GM13976 (cell line): ENCODE results near the gene NEMP1.

ENCODE experiments used
- DNase-seq: peaks from one replicate; pipeline ENCODE4 v3.0.0; 2012; ENCODE audit warnings: low spot score
- in situ Hi-C: fragments of 300-500 bp; cut with MboI; formaldehyde crosslinking; loops from one replicate; pipeline ENCODE4 v1.12.0; 2022; ENCODE audit warnings: low sequenced_read_pairs, mixed read lengths, inconsistent platforms; ENCODE audit not compliant: unreplicated experiment
- TF ChIP-seq, protein P1 (sequence below): IDR thresholded peaks from 2 replicates; pipeline ENCODE4 v1.5.1; 2012; ENCODE audit warnings: borderline replicate concordance, mild to moderate bottlenecking; ENCODE audit not compliant: insufficient read depth; ENCODE audit errors: extremely low read depth, missing control alignments, control extremely low read depth

NEMP1 gene

DNA sequence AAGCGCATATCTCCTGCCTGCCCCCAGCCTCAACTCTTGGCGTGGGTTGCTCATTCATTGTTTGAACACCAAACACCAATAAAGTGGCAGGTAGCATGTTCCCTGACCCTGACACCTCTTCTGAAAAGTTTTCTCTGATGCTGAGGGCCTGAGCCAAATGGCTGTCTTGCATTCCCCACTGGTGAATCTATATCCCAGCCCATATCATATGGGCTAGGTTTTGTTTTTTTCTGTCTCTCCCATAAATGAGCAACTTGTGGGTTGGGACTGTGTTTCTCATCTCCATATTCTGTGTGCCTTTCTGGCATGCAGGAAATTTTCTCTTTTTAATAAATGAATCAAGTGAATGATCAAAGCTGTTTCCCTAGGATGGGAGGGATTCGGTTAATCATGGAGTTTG is 33.7 kb downstream of the NEMP1 start:
- no peak for DNase-seq
- TF ChIP-seq, protein P1, sequence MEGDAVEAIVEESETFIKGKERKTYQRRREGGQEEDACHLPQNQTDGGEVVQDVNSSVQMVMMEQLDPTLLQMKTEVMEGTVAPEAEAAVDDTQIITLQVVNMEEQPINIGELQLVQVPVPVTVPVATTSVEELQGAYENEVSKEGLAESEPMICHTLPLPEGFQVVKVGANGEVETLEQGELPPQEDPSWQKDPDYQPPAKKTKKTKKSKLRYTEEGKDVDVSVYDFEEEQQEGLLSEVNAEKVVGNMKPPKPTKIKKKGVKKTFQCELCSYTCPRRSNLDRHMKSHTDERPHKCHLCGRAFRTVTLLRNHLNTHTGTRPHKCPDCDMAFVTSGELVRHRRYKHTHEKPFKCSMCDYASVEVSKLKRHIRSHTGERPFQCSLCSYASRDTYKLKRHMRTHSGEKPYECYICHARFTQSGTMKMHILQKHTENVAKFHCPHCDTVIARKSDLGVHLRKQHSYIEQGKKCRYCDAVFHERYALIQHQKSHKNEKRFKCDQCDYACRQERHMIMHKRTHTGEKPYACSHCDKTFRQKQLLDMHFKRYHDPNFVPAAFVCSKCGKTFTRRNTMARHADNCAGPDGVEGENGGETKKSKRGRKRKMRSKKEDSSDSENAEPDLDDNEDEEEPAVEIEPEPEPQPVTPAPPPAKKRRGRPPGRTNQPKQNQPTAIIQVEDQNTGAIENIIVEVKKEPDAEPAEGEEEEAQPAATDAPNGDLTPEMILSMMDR = no peak
- in situ Hi-C loops = no loop called here

DNA sequence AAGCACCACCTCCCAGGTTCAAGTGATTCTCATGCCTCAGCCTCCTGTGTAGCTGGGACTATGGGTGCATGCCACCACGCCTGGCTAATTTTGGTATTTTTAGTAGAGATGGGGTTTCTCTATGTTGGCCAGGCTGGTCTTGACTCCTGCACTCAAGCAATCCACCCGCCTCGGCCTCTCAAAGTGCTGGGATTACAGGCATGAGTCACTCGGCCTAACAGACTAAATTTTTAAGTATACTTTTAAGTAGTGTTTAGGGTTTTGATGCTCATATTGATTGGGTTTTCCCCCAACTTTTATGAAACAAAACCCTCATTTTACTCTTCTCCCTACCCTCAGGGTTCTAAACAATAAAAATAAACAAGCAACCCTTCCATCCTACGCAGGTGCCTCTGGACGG is 34.1 kb downstream of the NEMP1 start:
- in situ Hi-C loops = no loop called here
- no peak for DNase-seq
- TF ChIP-seq, protein P1 = no peak

DNA sequence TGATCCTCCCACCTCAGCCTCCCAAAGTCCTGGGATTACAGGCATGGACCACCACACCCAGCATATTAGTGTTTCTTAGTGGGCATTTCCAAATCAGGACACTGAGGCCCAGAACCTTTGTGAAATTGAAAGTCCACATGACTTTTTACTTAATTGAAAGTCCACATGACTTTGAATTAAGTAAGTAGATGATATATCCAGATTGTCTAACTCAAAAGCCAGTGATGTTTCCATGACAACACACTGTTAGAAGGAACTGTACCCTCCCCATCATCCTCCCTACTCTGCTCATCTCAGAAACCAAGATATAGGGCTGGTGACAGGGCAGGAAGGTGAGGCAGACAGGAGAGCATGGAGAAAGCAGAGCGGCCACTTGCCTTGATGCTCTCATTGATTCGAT is 35.9 kb downstream of the NEMP1 start:
- in situ Hi-C loops = no loop called here
- TF ChIP-seq, protein P1 = no peak
- no peak for DNase-seq

DNA sequence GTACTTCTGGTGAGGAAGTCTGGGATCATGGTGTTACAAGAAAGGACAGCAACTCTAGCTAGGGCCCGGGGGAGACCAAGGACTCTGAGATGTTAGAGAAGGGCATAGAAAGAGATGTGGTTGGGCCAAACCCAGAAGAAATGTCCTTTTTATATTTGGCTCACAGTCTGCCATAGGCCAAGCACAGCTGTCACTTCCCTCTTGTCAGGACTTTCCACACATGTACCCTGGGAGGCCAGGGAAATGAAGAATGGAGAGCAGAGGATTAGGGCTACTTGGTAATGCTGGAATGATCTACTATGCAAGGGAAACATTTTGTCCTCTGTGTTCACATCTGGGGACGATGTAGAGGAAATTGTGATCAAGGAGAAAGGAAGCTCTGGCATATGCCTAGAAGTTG is 37.8 kb downstream of the NEMP1 start:
- no peak for DNase-seq
- in situ Hi-C loops = no loop called here

DNA sequence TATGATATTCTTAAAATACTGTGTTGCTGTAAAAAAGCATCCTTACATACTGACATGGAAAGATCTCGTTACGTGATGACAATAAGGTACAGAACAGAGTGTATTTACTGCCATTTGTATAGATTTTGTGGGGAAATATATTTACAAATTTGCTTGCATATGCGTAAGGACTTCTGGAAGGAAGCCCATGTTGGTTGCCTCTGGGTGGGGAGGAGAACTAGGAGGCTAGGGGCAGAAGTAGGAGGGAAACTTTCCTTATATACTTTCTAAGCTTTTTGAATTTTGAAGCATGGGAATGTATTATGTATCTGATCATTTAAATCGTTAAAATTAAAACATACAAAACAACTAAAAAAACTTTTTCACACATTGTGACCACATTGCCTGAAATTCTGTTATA is 38.4 kb downstream of the NEMP1 start:
- TF ChIP-seq, protein P1 = no peak
- DNase-seq = no peak
- in situ Hi-C loops = no loop called here

More for the DNA sequence above, 37.8 kb downstream of the NEMP1 start:
- TF ChIP-seq, protein P1 = no peak

DNA sequence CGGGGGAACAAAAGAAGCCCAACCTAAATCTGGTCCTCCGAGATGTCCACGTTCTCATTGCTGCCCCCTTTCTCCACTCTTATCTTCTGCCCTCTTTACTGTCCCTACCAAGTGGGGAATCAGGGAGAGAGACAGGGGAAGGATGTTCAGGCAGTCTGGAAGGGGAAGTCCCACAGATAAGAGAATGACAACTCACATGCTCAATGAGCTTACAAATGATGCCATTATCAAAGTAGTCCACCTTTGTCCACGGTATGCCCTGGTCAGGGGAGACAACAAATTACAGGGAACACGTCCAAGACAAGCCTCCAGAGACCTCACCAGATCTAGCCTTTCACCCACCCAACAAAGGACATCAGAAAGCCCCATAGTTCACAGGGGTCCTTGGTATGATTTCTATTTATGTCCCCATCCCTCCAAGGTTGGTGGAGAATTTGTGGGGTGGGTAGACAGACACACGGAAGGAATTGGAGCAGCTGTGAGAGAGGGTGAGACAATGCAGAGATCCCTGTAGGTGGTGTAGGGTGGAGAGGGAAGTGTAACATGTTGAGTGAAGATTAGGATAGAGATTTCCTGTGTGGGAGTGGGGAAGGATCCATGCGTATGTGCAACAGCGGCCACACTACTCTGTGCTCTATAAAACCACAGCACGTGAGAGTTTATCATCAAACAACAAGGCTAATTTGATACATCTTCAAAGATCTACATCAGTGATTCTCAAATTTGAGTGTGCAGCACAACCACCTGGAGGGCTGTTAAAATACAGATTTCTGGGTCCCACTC is 39.4 kb downstream of the NEMP1 start:
- TF ChIP-seq, protein P1 = no peak
- no peak for DNase-seq
- in situ Hi-C loops = no loop called here
